ENCODE data around the gene SMTNL2.

Gene SMTNL2

DNA sequence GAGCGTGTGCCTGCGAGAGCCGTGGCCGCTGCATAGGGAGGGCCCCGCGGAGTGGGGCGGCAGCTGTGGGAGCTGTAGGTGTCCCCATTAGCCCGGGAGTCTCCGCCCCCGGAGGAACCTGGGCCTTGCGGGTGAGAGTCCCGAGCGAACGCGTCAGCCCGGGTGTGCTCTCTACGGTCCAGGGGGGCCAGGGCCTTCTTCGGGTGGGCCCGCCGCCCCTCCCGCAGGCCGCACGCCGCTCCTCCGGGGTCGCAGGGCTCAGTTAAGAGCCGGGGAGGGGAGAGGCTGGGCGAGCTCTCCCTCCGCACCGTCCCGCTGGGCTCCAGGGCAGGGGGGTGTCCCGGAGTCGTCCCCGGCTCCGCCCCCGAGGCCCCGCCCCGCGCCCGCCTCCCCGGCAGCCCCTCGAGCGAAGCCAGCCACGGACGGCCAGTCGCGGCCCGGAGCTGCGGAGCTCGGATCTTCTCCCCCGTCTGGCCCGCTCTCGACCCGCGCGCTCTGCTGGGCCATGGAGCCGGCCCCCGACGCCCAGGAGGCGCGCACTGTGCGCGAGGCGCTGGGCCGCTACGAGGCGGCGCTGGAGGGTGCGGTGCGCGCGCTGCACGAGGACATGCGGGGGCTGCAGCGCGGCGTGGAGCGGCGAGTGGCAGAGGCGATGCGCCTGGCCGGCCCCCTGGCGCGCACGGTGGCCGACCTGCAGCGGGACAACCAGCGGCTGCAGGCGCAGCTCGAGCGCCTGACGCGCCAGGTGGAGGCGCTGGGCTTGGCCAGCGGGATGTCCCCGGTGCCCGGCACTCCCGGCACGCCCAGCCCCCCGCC is at the start of gene SMTNL2:
Gene SMTNL2 (plus strand): TSS at position 429 of the 816 bp plus-strand sequence. CDS start 77 bp downstream, at position 506.
- no peak for DNase-seq (ENCODE audit: low read depth)
- H3K4me3 ChIP-seq (ENCODE audit: low read depth, low read length): peak within 1 kb of the TSS; percentile 21

GRCh38 chr17:4534928-4535666 is 49.2 kb upstream of the SMTNL2 start:
- H3K4me3 ChIP-seq (ENCODE audit: low read depth, low read length): no peak overlapping the region
- no peak for DNase-seq (ENCODE audit: low read depth)

DNA sequence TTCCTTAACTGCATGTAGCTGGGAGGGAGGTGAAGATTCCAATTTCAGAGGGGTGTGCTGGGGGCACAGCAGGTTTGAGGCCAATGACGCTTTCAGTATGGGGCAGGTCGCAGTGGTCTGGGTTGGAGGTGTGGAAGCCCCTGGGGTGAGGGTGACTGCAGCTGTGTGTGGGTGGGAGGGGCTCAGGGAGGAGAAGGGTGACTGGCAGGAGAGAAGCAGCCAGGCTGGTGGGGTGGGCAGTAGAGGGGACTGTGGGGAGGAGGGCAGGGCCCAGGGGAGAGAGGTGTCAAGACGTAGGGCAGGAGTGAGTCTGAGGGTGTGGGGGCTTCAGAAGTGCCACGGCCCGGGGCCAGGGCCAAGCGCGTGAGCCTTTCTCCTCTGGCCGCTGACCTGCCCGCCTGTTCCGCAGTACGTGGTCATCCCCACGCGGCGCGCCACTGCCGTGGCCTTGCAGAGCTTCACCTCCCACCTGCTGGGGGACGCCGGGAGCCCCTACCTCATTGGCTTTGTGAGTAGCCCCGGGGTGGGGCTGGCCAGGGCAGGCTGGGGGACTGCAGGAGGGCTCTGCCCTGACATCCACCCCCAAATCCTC is 48.6 kb upstream of the SMTNL2 start:
- no peak for DNase-seq (ENCODE audit: low read depth)
- H3K4me3 ChIP-seq (ENCODE audit: low read depth, low read length): peak overlapping the region; percentile 5

- DNase-seq (ENCODE audit: low read depth): no peak
- H3K4me3 ChIP-seq (ENCODE audit: low read depth, low read length): peak overlapping the region; percentile 5
Measured at GRCh38 chr17:4536259-4536741, 48.0 kb upstream of the SMTNL2 start.

DNA sequence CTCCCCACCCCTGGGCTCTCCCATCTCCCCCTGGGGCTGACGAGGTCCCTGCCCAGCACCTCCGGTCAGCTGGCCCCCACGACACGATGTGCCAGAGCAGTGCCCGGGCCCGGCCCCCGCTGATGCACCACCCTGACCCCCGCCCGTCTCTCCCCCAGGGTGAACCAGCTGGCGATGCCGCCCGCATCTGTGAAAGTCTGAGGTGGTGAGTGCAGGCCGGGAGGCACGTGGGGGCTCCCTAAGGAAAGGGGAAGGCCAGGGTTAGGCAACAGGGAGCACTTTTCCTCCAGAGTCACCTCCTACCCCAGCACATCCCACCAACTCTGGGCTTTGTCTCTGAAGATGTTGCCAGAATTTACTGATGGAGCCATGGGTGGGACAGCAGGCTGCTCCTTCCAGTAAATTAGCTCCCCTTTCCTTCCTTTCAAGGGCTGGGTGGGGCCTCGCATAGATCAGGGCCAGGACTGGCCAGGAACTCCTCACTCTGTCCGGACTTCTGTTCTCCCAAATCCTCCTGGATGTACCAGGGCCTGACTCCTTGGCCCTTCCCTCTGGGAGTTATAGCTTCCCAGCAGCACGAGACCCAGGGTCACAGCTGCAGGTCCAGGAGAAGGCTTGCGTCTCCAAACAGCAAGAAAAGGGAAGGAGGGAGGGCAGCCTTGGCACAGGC is 47.5 kb upstream of the SMTNL2 start:
- H3K4me3 ChIP-seq (ENCODE audit: low read depth, low read length): no peak overlapping the region
- no peak for DNase-seq (ENCODE audit: low read depth)

DNA sequence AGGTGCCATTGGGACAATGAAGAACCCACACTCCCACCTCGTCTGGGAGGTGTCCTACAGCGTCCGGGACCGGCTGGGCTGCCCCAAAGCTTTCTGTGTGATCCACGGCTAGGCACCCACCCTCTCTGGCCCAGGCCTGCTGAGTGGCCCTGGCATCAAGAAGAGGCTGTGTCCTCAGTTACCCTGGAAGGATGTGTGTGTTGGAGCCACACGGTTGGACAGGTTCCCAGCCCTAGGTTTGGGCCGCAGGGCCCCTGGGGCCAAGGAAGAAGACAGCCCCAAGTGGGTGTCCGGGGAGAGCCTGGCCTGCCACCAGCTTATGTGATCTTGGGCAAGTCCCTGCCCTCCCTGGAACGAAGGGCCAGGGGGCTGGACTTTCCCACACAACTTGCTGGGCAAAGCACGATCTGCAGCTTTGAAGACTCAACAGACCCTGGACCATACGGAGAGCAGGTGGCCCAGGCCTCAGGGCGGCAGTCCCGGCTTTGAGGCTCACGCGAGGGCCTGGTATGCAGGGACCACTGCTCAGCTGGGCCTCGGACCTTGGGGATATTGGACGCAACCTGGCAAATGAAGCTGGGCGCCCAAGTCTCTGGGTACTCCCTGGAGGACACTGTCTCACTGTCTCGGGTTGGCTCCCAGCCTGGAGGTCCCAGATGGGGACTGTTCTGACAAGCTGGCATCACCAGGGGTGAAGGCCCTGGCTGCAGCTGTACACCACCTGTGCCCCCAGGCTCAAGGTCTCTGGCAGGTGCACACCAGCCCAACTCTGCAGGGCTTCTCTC is 46.7 kb upstream of the SMTNL2 start:
- no peak overlapping the region for H3K4me3 ChIP-seq (ENCODE audit: low read depth, low read length)
- DNase-seq (ENCODE audit: low read depth): no peak

DNA sequence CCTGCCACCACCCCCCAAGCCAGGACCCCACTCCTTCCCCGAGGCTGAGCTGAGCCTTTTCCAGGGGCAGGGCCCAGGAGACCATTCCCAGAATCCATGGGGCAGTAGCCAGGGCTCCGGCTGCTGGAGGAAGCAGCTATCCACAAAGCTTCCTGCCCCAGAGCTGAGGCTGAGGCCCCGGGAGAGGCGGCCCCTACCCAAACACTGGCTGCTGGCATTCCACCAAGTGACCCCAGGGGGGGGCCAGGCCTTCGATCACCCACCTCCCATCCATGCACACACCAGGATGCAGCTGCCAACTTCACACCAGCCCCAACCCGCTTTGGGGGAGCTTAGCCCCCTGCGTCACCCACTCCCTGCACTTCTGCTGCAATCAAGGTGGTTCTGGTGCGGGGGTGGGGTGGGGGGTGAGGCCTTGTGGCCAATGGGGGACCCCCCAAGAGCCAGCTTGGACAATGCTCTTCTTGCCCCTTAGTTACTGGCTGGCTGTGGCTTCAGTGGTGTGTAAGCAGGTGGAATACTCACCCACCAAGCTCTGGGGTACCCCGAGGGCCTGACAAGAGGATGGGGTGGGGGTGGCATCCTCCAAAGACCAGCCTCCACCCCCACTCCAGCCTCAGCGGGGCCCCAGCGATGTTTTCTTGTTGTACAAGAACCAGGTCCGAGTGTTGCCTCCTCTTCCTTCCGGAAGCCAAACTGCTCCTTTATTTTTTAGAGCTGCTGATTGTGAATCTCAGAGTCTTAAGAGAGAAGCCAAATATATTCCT is 45.9 kb upstream of the SMTNL2 start:
- H3K4me3 ChIP-seq (ENCODE audit: low read depth, low read length): no peak overlapping the region
- DNase-seq (ENCODE audit: low read depth): no peak

DNA sequence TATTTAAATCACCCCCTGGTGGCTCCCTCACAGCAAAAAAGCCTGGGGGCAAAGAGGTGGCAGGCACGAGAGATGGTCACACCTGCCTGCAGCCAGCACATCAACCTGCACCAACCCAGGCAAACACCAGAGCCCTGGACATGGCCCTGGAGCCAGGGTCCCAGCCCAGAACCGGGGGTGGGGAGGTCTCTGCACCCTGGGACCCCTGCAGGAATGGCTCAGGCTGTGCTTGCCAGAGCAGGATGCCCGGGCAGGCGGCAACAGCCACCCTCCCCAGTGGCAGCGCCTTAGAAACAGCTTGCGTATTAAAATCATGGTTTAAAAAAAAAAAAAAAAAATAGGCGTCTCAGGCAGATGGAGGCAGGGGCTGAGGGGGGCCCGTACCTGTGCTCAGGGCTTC is 45.3 kb upstream of the SMTNL2 start:
- H3K4me3 ChIP-seq (ENCODE audit: low read depth, low read length): no peak overlapping the region
- DNase-seq (ENCODE audit: low read depth): no peak

DNA sequence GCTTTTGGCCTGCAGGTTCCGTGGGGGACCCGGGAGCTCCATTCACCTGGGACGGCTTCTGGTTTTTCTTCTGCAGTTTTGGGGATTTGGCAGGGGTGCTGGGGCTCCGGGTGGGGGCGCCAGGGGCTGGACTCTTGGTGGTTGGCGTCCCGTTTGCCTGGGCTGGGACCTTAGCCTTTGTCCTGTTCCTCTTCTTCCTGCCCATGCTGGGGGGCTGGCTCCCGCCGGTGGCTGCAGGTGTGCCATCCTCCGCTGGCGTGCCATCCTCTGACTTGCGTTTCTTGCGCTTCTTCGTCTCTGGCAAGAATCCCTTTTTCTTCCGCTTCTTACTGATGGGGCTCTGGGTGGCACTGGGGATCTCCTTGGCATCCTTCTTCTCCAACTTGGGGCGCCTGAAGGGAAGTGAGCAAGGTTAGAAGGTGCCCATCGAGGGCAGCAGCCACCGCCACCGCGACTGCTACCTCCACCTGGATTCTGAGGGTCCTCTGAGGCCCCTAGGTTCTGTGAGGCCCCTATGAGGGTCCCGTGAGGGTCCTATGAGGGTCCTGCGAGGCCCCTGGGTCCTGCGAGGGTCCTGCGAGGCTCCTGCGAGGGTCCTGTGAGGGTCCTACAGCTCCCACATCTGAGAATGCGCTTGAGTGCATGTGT is 44.6 kb upstream of the SMTNL2 start:
- no peak overlapping the region for H3K4me3 ChIP-seq (ENCODE audit: low read depth, low read length)
- no peak for DNase-seq (ENCODE audit: low read depth)

- DNase-seq (ENCODE audit: low read depth): no peak
- no peak overlapping the region for H3K4me3 ChIP-seq (ENCODE audit: low read depth, low read length)
Measured at GRCh38 chr17:4540224-4540651, 44.1 kb upstream of the SMTNL2 start.

GRCh38 chr17:4540687-4541327 is 43.5 kb upstream of the SMTNL2 start:
- no peak for DNase-seq (ENCODE audit: low read depth)
- H3K4me3 ChIP-seq (ENCODE audit: low read depth, low read length): no peak overlapping the region

DNA sequence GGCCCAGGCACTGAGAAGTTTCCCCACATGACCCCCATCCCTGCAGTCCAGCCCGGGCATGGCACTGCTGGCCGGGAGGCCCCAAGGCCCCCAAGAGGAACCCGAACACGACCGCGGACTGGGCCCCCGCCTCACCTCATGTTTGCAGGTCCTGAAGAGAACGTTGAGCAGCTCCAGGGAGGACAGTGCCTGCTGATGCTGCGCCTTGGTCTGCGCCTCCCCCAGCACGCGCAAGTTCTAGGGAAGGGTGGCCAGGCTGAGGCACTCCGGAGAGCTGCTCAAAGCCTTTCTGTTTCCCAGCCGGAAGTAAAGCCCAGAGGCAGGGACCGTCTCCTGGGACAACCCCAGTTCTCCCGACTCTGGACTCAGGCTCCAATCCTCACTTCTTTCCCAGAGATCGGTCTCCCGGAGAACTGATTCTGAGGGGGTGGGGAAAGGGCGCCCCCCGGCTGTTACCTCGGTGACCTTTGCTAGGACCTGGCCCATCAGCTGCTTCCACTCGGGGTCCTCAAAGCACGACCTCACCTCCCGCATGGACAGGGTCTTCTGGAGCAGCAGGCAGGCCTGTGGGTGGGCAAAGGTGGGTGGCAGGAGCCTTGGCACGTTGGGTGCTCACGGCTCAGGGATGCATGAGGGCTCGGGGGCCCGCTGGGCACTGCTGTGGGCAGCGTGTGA is 42.9 kb upstream of the SMTNL2 start:
- DNase-seq (ENCODE audit: low read depth): no peak
- no peak overlapping the region for H3K4me3 ChIP-seq (ENCODE audit: low read depth, low read length)

GRCh38 chr17:4542003-4542725 is 42.2 kb upstream of the SMTNL2 start:
- no peak for DNase-seq (ENCODE audit: low read depth)
- no peak overlapping the region for H3K4me3 ChIP-seq (ENCODE audit: low read depth, low read length)

GRCh38 chr17:4542726-4543191 is 41.6 kb upstream of the SMTNL2 start:
- DNase-seq (ENCODE audit: low read depth): no peak
- H3K4me3 ChIP-seq (ENCODE audit: low read depth, low read length): no peak overlapping the region

DNA sequence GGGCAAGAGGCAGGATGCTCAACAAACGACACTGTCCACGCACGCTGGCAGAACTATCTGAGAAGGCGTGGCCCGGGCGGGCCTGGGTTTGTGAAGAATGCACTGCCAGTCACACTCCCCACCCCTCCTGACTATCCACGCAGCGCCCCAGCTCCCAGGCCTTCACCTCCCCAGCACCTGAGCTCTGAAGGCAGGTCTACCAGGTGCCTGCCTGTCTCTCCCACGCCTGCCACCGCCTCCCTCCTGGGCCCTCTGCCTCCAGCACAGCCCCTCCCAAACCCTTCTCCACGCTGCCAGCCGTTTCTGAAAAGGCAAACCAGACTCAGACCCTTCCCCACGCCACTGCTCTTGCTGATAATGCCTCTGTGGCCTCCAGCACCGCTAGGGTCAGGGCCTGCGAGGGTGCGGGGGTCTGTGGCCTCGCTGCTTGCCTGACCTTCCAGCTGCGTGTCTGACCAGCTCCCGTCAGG is 40.7 kb upstream of the SMTNL2 start:
- DNase-seq (ENCODE audit: low read depth): no peak
- H3K4me3 ChIP-seq (ENCODE audit: low read depth, low read length): no peak overlapping the region
